Measurements from ENCODE around the gene UMODL1.

UMODL1 gene

DNA sequence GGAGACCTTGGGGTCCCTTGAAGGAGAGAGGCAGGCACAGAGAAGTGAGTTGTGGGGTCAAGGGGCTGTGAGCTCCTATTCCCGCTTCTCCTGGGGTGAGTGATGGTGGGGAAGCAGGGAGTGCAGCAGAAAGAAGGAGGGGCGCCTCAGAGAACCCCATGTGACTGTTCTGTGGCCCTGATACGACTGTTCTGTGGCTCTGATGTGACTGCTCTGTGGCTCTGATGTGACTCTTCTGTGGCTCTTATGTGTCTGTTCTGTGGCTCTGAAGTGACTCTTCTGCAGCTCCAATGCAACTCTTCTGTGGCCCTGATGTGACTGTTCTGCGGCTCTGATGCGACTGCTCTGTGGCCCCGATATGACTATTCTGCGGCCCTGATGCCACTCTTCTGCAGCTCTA, 29.9 kb upstream of the UMODL1 start:
- no peak overlapping the region for H3K4me3 ChIP-seq (ENCODE audit: low read depth, low read length)
- DNase-seq (ENCODE audit: low read depth) = no peak
- TF ChIP-seq, protein P1, sequence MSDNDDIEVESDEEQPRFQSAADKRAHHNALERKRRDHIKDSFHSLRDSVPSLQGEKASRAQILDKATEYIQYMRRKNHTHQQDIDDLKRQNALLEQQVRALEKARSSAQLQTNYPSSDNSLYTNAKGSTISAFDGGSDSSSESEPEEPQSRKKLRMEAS (IDR thresholded peaks at IDR 0.05; ENCODE audit: low read depth, low read length) = no peak
- TF ChIP-seq, protein P2, sequence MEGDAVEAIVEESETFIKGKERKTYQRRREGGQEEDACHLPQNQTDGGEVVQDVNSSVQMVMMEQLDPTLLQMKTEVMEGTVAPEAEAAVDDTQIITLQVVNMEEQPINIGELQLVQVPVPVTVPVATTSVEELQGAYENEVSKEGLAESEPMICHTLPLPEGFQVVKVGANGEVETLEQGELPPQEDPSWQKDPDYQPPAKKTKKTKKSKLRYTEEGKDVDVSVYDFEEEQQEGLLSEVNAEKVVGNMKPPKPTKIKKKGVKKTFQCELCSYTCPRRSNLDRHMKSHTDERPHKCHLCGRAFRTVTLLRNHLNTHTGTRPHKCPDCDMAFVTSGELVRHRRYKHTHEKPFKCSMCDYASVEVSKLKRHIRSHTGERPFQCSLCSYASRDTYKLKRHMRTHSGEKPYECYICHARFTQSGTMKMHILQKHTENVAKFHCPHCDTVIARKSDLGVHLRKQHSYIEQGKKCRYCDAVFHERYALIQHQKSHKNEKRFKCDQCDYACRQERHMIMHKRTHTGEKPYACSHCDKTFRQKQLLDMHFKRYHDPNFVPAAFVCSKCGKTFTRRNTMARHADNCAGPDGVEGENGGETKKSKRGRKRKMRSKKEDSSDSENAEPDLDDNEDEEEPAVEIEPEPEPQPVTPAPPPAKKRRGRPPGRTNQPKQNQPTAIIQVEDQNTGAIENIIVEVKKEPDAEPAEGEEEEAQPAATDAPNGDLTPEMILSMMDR (IDR thresholded peaks at IDR 0.05; ENCODE audit: low read depth, low read length) = no peak
- TF ChIP-seq POLR2A (IDR thresholded peaks at IDR 0.05; ENCODE audit: extremely low read depth, insufficient read length) (no peak), MYC (IDR thresholded peaks at IDR 0.05; ENCODE audit: low read depth, low read length) (no peak)

DNA sequence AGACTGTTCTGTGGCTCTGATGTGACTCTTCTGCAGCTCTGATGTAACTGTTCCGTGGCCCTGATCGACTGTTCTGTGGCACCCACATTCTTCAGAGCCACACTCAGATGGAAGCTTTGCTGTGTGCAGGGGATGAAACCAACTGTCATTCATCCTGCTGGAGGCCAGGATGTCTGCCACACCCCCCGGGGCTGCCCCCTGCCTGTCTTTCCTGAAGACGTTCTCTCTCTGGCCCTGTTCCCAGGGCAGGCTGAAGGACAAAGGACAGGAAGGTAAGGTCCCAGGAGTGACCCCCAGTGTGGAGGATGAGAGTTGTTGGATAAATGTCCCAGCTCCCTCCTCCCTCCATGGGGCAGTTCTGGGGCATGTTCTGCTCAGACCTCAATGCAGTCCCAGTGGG, 29.4 kb upstream of the UMODL1 start:
- TF ChIP-seq, protein P2 (IDR thresholded peaks at IDR 0.05; ENCODE audit: low read depth, low read length) = no peak
- TF ChIP-seq, protein P1 (IDR thresholded peaks at IDR 0.05; ENCODE audit: low read depth, low read length) = no peak
- no peak for TF ChIP-seq POLR2A (IDR thresholded peaks at IDR 0.05; ENCODE audit: extremely low read depth, insufficient read length)
- TF ChIP-seq MYC (IDR thresholded peaks at IDR 0.05; ENCODE audit: low read depth, low read length) = no peak
- H3K4me3 ChIP-seq (ENCODE audit: low read depth, low read length) = no peak overlapping the region
- no peak for DNase-seq (ENCODE audit: low read depth)

DNA sequence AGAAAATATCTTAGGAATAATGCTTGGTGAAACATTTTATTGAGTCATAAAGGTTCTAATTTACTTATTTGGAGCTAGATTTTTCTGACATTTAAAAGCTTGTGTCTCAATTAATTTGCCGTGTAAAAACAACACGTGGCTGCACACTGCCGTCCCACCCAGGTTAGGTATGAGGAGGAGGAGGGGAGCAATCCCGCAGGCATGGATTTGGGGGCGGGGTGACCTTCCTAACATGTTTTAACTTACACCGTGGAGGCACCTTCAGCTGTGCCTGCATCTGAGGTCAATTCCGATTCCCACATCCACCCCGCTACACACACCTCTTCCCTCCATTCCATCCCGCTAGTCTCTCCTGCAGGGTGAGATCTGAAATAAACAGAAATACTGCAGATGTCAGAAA, 28.5 kb upstream of the UMODL1 start:
- TF ChIP-seq, protein P2 (IDR thresholded peaks at IDR 0.05; ENCODE audit: low read depth, low read length) = no peak
- TF ChIP-seq, protein P1 (IDR thresholded peaks at IDR 0.05; ENCODE audit: low read depth, low read length) = no peak
- TF ChIP-seq MYC (IDR thresholded peaks at IDR 0.05; ENCODE audit: low read depth, low read length) = no peak
- TF ChIP-seq POLR2A (IDR thresholded peaks at IDR 0.05; ENCODE audit: extremely low read depth, insufficient read length) = no peak
- no peak overlapping the region for H3K4me3 ChIP-seq (ENCODE audit: low read depth, low read length)
- no peak for DNase-seq (ENCODE audit: low read depth)

DNA sequence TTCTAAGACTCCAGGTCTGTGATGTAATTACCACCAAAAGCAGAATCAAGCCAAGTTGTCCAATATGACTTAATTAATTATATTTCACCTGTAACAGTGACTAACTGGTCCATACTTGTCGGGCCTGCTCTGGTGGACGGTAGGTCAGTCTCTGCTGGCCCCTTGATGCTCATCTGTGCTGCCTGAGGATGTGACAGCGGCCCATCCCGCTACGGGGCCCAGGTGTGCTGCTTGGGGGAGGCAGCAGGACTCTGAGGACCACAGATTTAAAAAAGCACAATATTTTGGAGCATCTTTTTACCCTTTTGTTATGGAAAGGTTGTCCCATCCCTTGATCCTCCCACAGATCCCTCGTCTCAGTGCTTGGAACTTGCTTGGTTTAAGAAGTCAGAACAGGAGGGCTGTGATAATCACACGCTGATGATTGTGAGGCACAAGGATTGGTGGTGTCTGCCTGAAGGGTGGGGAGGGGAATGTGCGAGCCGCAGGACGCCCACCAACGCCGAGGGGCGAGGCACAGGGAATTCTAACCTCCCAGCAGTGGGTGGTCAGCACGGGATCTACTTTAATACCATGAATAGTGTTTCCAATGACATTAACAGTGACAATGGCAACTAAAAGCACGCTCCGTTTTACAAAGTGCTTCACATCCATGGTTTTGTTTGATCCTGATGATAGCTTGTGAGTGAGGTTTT, 27.8 kb upstream of the UMODL1 start:
- DNase-seq (ENCODE audit: low read depth) = no peak
- H3K4me3 ChIP-seq (ENCODE audit: low read depth, low read length) = no peak overlapping the region
- TF ChIP-seq POLR2A (IDR thresholded peaks at IDR 0.05; ENCODE audit: extremely low read depth, insufficient read length) (no peak), MYC (IDR thresholded peaks at IDR 0.05; ENCODE audit: low read depth, low read length) (no peak)
- TF ChIP-seq, protein P2 (IDR thresholded peaks at IDR 0.05; ENCODE audit: low read depth, low read length) = no peak
- TF ChIP-seq, protein P1 (IDR thresholded peaks at IDR 0.05; ENCODE audit: low read depth, low read length) = no peak

DNA sequence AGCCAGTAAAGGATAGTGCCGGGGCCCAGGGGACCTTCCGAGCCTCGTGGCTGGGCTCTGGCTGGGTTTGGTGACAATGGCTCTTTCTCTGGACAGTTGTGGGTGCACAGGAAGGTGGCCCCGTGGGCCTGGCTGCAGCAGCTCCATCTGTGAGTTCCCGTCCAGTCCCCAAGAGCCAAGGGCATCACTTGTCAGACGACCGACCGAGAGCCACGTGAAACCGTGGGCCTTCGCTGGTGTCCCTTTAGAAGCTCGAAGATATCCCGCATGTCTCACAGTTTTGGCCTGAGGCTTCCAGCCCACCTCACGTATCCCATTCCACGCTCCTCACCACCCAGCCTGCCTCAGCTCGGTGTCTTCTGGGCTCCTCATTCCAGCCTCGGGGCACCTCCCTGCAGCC, 27.2 kb upstream of the UMODL1 start:
- H3K4me3 ChIP-seq (ENCODE audit: low read depth, low read length) = no peak overlapping the region
- no peak for DNase-seq (ENCODE audit: low read depth)
- TF ChIP-seq POLR2A (IDR thresholded peaks at IDR 0.05; ENCODE audit: extremely low read depth, insufficient read length) = no peak
- TF ChIP-seq, protein P1 (IDR thresholded peaks at IDR 0.05; ENCODE audit: low read depth, low read length) = no peak
- no peak for TF ChIP-seq MYC (IDR thresholded peaks at IDR 0.05; ENCODE audit: low read depth, low read length)
- TF ChIP-seq, protein P2 (IDR thresholded peaks at IDR 0.05; ENCODE audit: low read depth, low read length) = no peak

All from NB4 (cell line).